ENCODE results near the gene HTT. TPM values are rescaled to one million over a fixed set of nuclear protein-coding genes. Genes with fewer than 3 reads are reported as not detected.

The HTT gene
- total and polyA plus RNA-seq, 10 of the 15 experiments (the other 5 are each of a cell fraction or from before 2014, with no cell fraction given) = 3.3 to 113 (median 43.3) TPM

- no peaks in the 10 kb centered on the region for H3K79me2 ChIP-seq (ENCODE audit: control insufficient read depth, insufficient read depth, low read length)
- no peak for FAIRE-seq
These were observed 157.0 kb downstream of the HTT start for GRCh38 chr4:3231471-3231870.

DNA sequence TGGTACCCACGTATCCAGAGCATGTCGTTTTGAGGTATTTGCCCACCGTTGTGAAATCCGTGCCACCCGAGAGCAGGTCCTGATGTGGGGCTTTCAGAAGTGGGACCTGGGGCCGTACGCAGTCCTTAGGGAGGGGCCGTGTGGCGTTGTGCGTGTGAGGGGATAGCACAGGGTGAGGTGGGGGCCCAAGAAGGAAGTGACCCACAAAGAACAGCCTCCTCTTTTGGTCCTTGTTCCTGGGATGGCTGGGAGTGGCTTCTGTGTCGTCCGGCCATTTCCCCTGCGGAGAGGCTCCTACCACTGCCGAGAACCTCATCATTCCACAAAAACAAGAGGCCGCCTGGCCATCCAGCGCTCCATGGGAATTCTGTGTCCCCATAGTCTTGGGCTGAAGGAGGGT lies 157.5 kb downstream of the HTT start:
- Histone ChIP-seq H3K4me3 (no peak overlapping the region), H2AFZ (ENCODE audit: control insufficient read depth, low read depth, low read length) (no peak overlapping the region), H3K79me2 (ENCODE audit: control insufficient read depth, insufficient read depth, low read length) (no peaks in the 10 kb centered on the region), H3K27me3 (replicated peaks in 1 of 2; ENCODE audit: control insufficient read depth in 2 of 2, insufficient read depth in 2 of 2, low read length in 1 of 2) (no peaks in the 10 kb centered on the region), H3K4me1 (ENCODE audit: control insufficient read depth, insufficient read depth, low read length) (no peaks in the 10 kb centered on the region), H4K20me1 (ENCODE audit: control insufficient read depth, insufficient read depth) (no peaks in the 10 kb centered on the region), H3K9ac (ENCODE audit: control insufficient read depth, insufficient read depth, low read length) (no peak overlapping the region), H3K4me2 (ENCODE audit: control insufficient read depth, insufficient read depth) (no peak overlapping the region), H3K36me3 (ENCODE audit: control insufficient read depth in 2 of 2, insufficient read depth in 2 of 2, low read length in 1 of 2) (peaks cover 29 to 64% of the 10 kb centered on the region in 2 experiments), H3K9me3 (replicated peaks; ENCODE audit: control insufficient read depth, insufficient read depth, low read length) (no peaks in the 10 kb centered on the region), H3K27ac (ENCODE audit: control insufficient read depth, insufficient read depth) (no peak overlapping the region)
- WGBS (ENCODE audit: insufficient coverage, insufficient replicate concordance, low lambda C conversion rate, missing lambda C conversion rate) = 92% methylated on average over 16 of the region's 16 CpGs
- RAD21 ChIA-PET (ENCODE audit: unreplicated experiment) = no interaction called here
- in situ Hi-C loops (cut with MboI) (no loop called here), intact Hi-C loops (cut with micrococcal nuclease; ENCODE audit: unreplicated experiment) (no loop called here)
- SMC1A ChIA-PET (ENCODE audit: uncharacterized antibody, unreplicated experiment) = no interaction called here
- no TSS peak for BruUV-seq (replicated peaks)
- ATAC-seq (no peak), FAIRE-seq (no peak), DNase-seq (ENCODE audit: low read depth, low spot score) (no peak)
- POLR2A ChIA-PET = no interaction called here
- CTCF ChIA-PET = no interaction called here
- TF ChIP-seq PML (IDR thresholded peaks at IDR 0.05; ENCODE audit: low read length) = no peak
- no peak for TF ChIP-seq POLR2AphosphoS2 (IDR thresholded peaks at IDR 0.05; ENCODE audit: low read depth, low read length)
- TF ChIP-seq ZBTB4 (CRISPR knock-in tag; IDR thresholded peaks at IDR 0.05) = no peak
- no peak for TF ChIP-seq EED (IDR thresholded peaks at IDR 0.05; ENCODE audit: low read depth)
- no peak for TF ChIP-seq SUPT20H (IDR thresholded peaks at IDR 0.05; ENCODE audit: borderline replicate concordance, control insufficient read depth, low read depth, low read length)
- no peak for TF ChIP-seq MEF2A (IDR thresholded peaks at IDR 0.05; ENCODE audit: insufficient read depth, low read depth, low read length)
- TF ChIP-seq CBFB (IDR thresholded peaks at IDR 0.05; ENCODE audit: low read depth) = no peak
- no peak for TF ChIP-seq PAX5 (IDR thresholded peaks at IDR 0.05; ENCODE audit: borderline replicate concordance, low read depth, low read length)
- TF ChIP-seq RELA (IDR thresholded peaks at IDR 0.05; ENCODE audit: borderline replicate concordance, partially characterized antibody) = no peak
- TF ChIP-seq ZNF622 (IDR thresholded peaks at IDR 0.05) = no peak
- TF ChIP-seq TCF12 (IDR thresholded peaks at IDR 0.05; ENCODE audit: low read depth, low read length) = no peak
- TF ChIP-seq SREBF1 (IDR thresholded peaks at IDR 0.05; ENCODE audit: low read length) = no peak
- TF ChIP-seq HDGF (IDR thresholded peaks at IDR 0.05) = no peak
- no peak for TF ChIP-seq POLR2A (IDR thresholded peaks at IDR 0.05; ENCODE audit: low read depth, low read length)
- TF ChIP-seq CHD2 (IDR thresholded peaks at IDR 0.05; ENCODE audit: borderline replicate concordance, low read depth, low read length) = no peak
- no peak for TF ChIP-seq BACH1 (IDR thresholded peaks at IDR 0.05; ENCODE audit: borderline replicate concordance)

More at GRCh38 chr4:3231471-3231870, 157.0 kb downstream of the HTT start:
- ChIA-PET RAD21 (ENCODE audit: unreplicated experiment) (no interaction called here), SMC1A (ENCODE audit: uncharacterized antibody, unreplicated experiment) (no interaction called here), POLR2A (interaction anchor here (0.6 kb wide), 1 partner anchor 98 kb away, joined by 4 read pairs; no protein-coding TSS in a partner anchor), CTCF (no interaction called here)
- H3K27ac ChIP-seq (ENCODE audit: control insufficient read depth, insufficient read depth) = no peak overlapping the region
- H3K9ac ChIP-seq (ENCODE audit: control insufficient read depth, insufficient read depth, low read length) = no peak overlapping the region
- H4K20me1 ChIP-seq (ENCODE audit: control insufficient read depth, insufficient read depth) = no peaks in the 10 kb centered on the region
- H2AFZ ChIP-seq (ENCODE audit: control insufficient read depth, low read depth, low read length) = no peak overlapping the region
- TF ChIP-seq SP1 (IDR thresholded peaks at IDR 0.05; ENCODE audit: low read depth, low read length) = no peak
- H3K36me3 ChIP-seq (ENCODE audit: control insufficient read depth in 2 of 2, insufficient read depth in 2 of 2, low read length in 1 of 2) = peaks cover 33 to 63% of the 10 kb centered on the region in 2 experiments; a peak in 3 of 4 replicates
- H3K27me3 ChIP-seq (replicated peaks in 1 of 2; ENCODE audit: control insufficient read depth in 2 of 2, insufficient read depth in 2 of 2, low read length in 1 of 2) = no peaks in the 10 kb centered on the region
- WGBS (ENCODE audit: insufficient coverage, insufficient replicate concordance, low lambda C conversion rate, missing lambda C conversion rate) = 92% methylated on average over 9 of the region's 9 CpGs
- no peak for ATAC-seq
- BruUV-seq (replicated peaks) = no TSS peak
- H3K4me3 ChIP-seq = no peak overlapping the region
- no peaks in the 10 kb centered on the region for H3K4me1 ChIP-seq (ENCODE audit: control insufficient read depth, insufficient read depth, low read length)
- no peaks in the 10 kb centered on the region for H3K9me3 ChIP-seq (replicated peaks; ENCODE audit: control insufficient read depth, insufficient read depth, low read length)
- no peak overlapping the region for H3K4me2 ChIP-seq (ENCODE audit: control insufficient read depth, insufficient read depth)
- no peak for DNase-seq (ENCODE audit: low read depth, low spot score)
- intact Hi-C loops (cut with micrococcal nuclease; ENCODE audit: unreplicated experiment) (no loop called here), in situ Hi-C loops (cut with MboI) (no loop called here)

Measured in GM12878 (cell line).